Measurements from ENCODE around the gene RPL37A.

RPL37A gene

GRCh38 chr2:216493334-216493685 lies 5.3 kb upstream of the RPL37A start:
- H2AFZ ChIP-seq (ENCODE audit: low read depth, low read length) = no peak overlapping the region

GRCh38 chr2:216495656-216496055 lies 3.0 kb upstream of the RPL37A start:
- Histone ChIP-seq H2AFZ (ENCODE audit: low read depth, low read length) (no peak overlapping the region), H3K9me3 (ENCODE audit: insufficient read depth, low read length, severe bottlenecking) (no peaks in the 10 kb centered on the region), H3K4me2 (ENCODE audit: insufficient read depth, low read length) (no peak overlapping the region), H3K27me3 (ENCODE audit: insufficient read depth, low read length, poor library complexity) (no peaks in the 10 kb centered on the region), H3K36me3 (ENCODE audit: insufficient read depth, low read length) (peaks cover 19% of the 10 kb centered on the region), H3K4me1 (ENCODE audit: insufficient read depth, low read length) (peaks cover 25% of the 10 kb centered on the region), H4K20me1 (ENCODE audit: insufficient read depth, low read length) (peaks cover 16% of the 10 kb centered on the region), H3K4me3 (ENCODE audit: low read depth in 1 of 2, low read length in 2 of 2) (no peak overlapping the region), H3K79me2 (ENCODE audit: insufficient read depth, low read length) (peaks cover 34% of the 10 kb centered on the region), H3K9ac (ENCODE audit: low read depth, low read length) (no peak overlapping the region), H3K27ac (ENCODE audit: low read length) (no peak overlapping the region)
- DNase-seq (no peak), ATAC-seq (ENCODE audit: insufficient read depth, low read depth) (no peak)
- TF ChIP-seq EZH2 (IDR thresholded peaks at IDR 0.05; ENCODE audit: borderline replicate concordance, low read depth, low read length, severe bottlenecking) = no peak
- TF ChIP-seq CTCF (IDR thresholded peaks at IDR 0.05; ENCODE audit: borderline replicate concordance, extremely low read depth, low read length, poor library complexity, severe bottlenecking) = no peak

More at GRCh38 chr2:216493334-216493685, 5.3 kb upstream of the RPL37A start:
- DNase-seq = no peak
- Histone ChIP-seq H3K27me3 (ENCODE audit: insufficient read depth, low read length, poor library complexity) (no peaks in the 10 kb centered on the region), H3K4me2 (ENCODE audit: insufficient read depth, low read length) (no peak overlapping the region), H4K20me1 (ENCODE audit: insufficient read depth, low read length) (no peaks in the 10 kb centered on the region), H3K4me3 (ENCODE audit: low read depth in 1 of 2, low read length in 2 of 2) (no peak overlapping the region), H3K36me3 (ENCODE audit: insufficient read depth, low read length) (no peaks in the 10 kb centered on the region), H3K9me3 (ENCODE audit: insufficient read depth, low read length, severe bottlenecking) (no peaks in the 10 kb centered on the region), H3K79me2 (ENCODE audit: insufficient read depth, low read length) (peaks cover 11% of the 10 kb centered on the region), H3K27ac (ENCODE audit: low read length) (no peak overlapping the region), H3K4me1 (ENCODE audit: insufficient read depth, low read length) (peaks cover 12% of the 10 kb centered on the region), H3K9ac (ENCODE audit: low read depth, low read length) (no peak overlapping the region)
- no peak for ATAC-seq (ENCODE audit: insufficient read depth, low read depth)
- TF ChIP-seq CTCF (IDR thresholded peaks at IDR 0.05; ENCODE audit: borderline replicate concordance, extremely low read depth, low read length, poor library complexity, severe bottlenecking) (no peak), EZH2 (IDR thresholded peaks at IDR 0.05; ENCODE audit: borderline replicate concordance, low read depth, low read length, severe bottlenecking) (no peak)

- Histone ChIP-seq H3K4me3 (ENCODE audit: low read depth in 1 of 2, low read length in 2 of 2) (peak overlapping the region; percentile 67 to 70; a peak in 3 of 4 replicates), H3K27ac (ENCODE audit: low read length) (peak overlapping the region; percentile 71)
- ATAC-seq (ENCODE audit: insufficient read depth, low read depth) = no peak
Measured at GRCh38 chr2:216497382-216498069, 1.1 kb upstream of the RPL37A start.

More at GRCh38 chr2:216497382-216498069, 1.1 kb upstream of the RPL37A start:
- Histone ChIP-seq H3K4me1 (ENCODE audit: insufficient read depth, low read length) (peaks cover 36% of the 10 kb centered on the region), H3K79me2 (ENCODE audit: insufficient read depth, low read length) (peaks cover 52% of the 10 kb centered on the region), H3K9ac (ENCODE audit: low read depth, low read length) (peak overlapping the region; percentile 78), H3K27me3 (ENCODE audit: insufficient read depth, low read length, poor library complexity) (no peaks in the 10 kb centered on the region), H4K20me1 (ENCODE audit: insufficient read depth, low read length) (peaks cover 35% of the 10 kb centered on the region), H2AFZ (ENCODE audit: low read depth, low read length) (peak overlapping the region; percentile 78), H3K36me3 (ENCODE audit: insufficient read depth, low read length) (peaks cover 38% of the 10 kb centered on the region), H3K9me3 (ENCODE audit: insufficient read depth, low read length, severe bottlenecking) (no peaks in the 10 kb centered on the region), H3K4me2 (ENCODE audit: insufficient read depth, low read length) (peak overlapping the region; percentile 66)
- TF ChIP-seq CTCF (IDR thresholded peaks at IDR 0.05; ENCODE audit: borderline replicate concordance, extremely low read depth, low read length, poor library complexity, severe bottlenecking) (no peak), EZH2 (IDR thresholded peaks at IDR 0.05; ENCODE audit: borderline replicate concordance, low read depth, low read length, severe bottlenecking) (no peak)
- no peak for DNase-seq
